Hepatocyte (in vitro differentiated cells): ENCODE data around the gene MAP7. TPM values are rescaled to one million over a fixed set of nuclear protein-coding genes. Genes with fewer than 3 reads are reported as not detected.

ENCODE experiments used
- DNase-seq: peaks from one replicate; pipeline ENCODE4 v3.0.0-alpha.2; 2016; ENCODE audit warnings: low spot score
- H2AFZ ChIP-seq: fragments of 200-600 bp; sonication (generic); 2 replicates; pipeline ENCODE4 v1.6.0; 2016; ENCODE audit warnings: antibody characterized with exemption, mild to moderate bottlenecking
- H3K27ac ChIP-seq: fragments of 200-600 bp; sonication (generic); 2 replicates; pipeline ENCODE4 v1.5.1; 2016; ENCODE audit warnings: mild to moderate bottlenecking
- H3K27me3 ChIP-seq: fragments of 200-600 bp; sonication (generic); 2 replicates; pipeline ENCODE4 v1.6.1; 2016
- H3K36me3 ChIP-seq: fragments of 200-600 bp; sonication (generic); replicated peaks from 2 replicates; pipeline ENCODE4 v1.5.1; 2016; ENCODE audit warnings: low read depth; ENCODE audit not compliant: insufficient read depth
- H3K4me1 ChIP-seq: fragments of 200-600 bp; sonication (generic); 2 replicates; pipeline ENCODE4 v1.5.1; 2016; ENCODE audit warnings: mild to moderate bottlenecking, moderate library complexity; ENCODE audit not compliant: insufficient read depth
- H3K4me2 ChIP-seq: fragments of 200-600 bp; sonication (generic); 2 replicates; pipeline ENCODE4 v1.6.0; 2016
- H3K4me3 ChIP-seq: fragments of 200-600 bp; sonication (generic); 2 replicates; pipeline ENCODE4 v1.5.1; 2016; ENCODE audit warnings: mild to moderate bottlenecking
- H3K79me2 ChIP-seq: fragments of 200-600 bp; sonication (generic); 2 replicates; pipeline ENCODE4 v1.6.0; 2017; ENCODE audit warnings: mild to moderate bottlenecking
- H3K9me2 ChIP-seq: fragments of 200-600 bp; sonication (generic); replicated peaks from 2 replicates; pipeline ENCODE4 v1.6.0; 2017; ENCODE audit warnings: mild to moderate bottlenecking; ENCODE audit not compliant: insufficient read depth
- H3K9me3 ChIP-seq: fragments of 200-600 bp; sonication (generic); 2 replicates; pipeline ENCODE4 v1.5.1; 2016; ENCODE audit warnings: low read depth, mild to moderate bottlenecking
- H4K20me1 ChIP-seq: fragments of 200-600 bp; sonication (generic); 2 replicates; pipeline ENCODE4 v1.6.0; 2016; ENCODE audit warnings: mild to moderate bottlenecking; ENCODE audit not compliant: insufficient read depth, poor library complexity, severe bottlenecking
- CTCF ChIP-seq: fragments of 200-600 bp; sonication (generic); IDR thresholded peaks from 2 replicates; pipeline ENCODE4 v1.5.1; 2016; ENCODE audit warnings: antibody characterized with exemption, mild to moderate bottlenecking; ENCODE audit not compliant: poor library complexity
- EZH2 ChIP-seq: fragments of 200-600 bp; sonication (generic); IDR thresholded peaks from 2 replicates; pipeline ENCODE4 v1.6.1; 2016; ENCODE audit warnings: antibody characterized with exemption, mild to moderate bottlenecking, borderline replicate concordance
- EZH2phosphoT487 ChIP-seq: fragments of 200-600 bp; sonication (generic); IDR thresholded peaks from one replicate; pipeline ENCODE4 v1.6.1; 2018; ENCODE audit warnings: antibody characterized with exemption, mild to moderate bottlenecking, low read depth, moderate library complexity; ENCODE audit not compliant: unreplicated experiment, severe bottlenecking
- WGBS: methylation state at CpG from one replicate; pipeline ENCODE4 v1.1.6; 2016; ENCODE audit warnings: low lambda C conversion rate; ENCODE audit errors: missing lambda C conversion rate; 5-methylcytosine and 5-hydroxymethylcytosine counted together
- polyA plus RNA-seq: library from polyadenylated mRNA; unstranded; fragments of >200 nt; fragmentation: Nextera tagmentation; extraction: Ambion mirVana; gene quantifications from 2 replicates; pipeline ENCODE4 v1.2.1, GENCODE V29; 2016
- total RNA-seq: library from RNA; depleted of rRNA; stranded (reverse); fragments of >200 nt; gene quantifications from 2 replicates; pipeline ENCODE4 v1.2.3, GENCODE V29; 2014

MAP7 gene
- total and polyA plus RNA-seq, 2 experiments from 2014 or later, result 13.4 to 22.9 TPM

DNA sequence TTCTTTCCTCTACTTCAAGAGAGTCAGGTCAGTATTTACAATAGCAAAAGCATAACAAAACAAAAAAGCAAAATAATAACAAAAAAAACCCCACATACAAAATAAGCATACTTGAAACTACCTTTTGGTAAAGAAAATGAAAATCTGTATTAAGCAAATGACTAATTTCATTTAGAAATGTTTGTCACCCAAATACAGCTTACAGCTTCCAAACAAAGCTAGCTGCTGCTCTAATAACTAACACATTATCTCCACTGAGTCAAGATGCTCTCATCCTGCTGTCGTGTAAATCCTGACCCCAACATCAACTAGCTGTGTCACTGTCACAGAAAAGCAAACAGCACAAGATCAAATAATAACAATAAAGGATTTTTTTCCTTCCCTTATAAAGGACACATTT lies 21.7 kb downstream of the MAP7 start:
- WGBS, result 76% methylated on average over 1 of the region's 1 CpG
- peaks cover 68% of the 10 kb centered on the region for H3K79me2 ChIP-seq
- TF ChIP-seq EZH2phosphoT487 (no peak), EZH2 (no peak), CTCF (no peak)

GRCh38 chr6:136527831-136528230 lies 22.4 kb downstream of the MAP7 start:
- H4K20me1 ChIP-seq, result peaks cover 8% of the 10 kb centered on the region
- no peaks in the 10 kb centered on the region for H3K36me3 ChIP-seq
- no peak overlapping the region for H3K4me3 ChIP-seq
- H3K27ac ChIP-seq, result no peak overlapping the region
- no peaks in the 10 kb centered on the region for H3K27me3 ChIP-seq
- peaks cover 6% of the 10 kb centered on the region for H3K4me1 ChIP-seq
- H3K9me3 ChIP-seq, result no peaks in the 10 kb centered on the region
- H3K9me2 ChIP-seq, result no peaks in the 10 kb centered on the region
- H2AFZ ChIP-seq, result no peak overlapping the region
- peaks cover 68% of the 10 kb centered on the region for H3K79me2 ChIP-seq
- TF ChIP-seq CTCF (no peak), EZH2 (no peak), EZH2phosphoT487 (no peak)
- no peak for DNase-seq
- H3K4me2 ChIP-seq, result no peak overlapping the region
- WGBS, result 84% methylated on average over 6 of the region's 6 CpGs

More for the DNA sequence above, 21.7 kb downstream of the MAP7 start:
- no peaks in the 10 kb centered on the region for H3K9me3 ChIP-seq
- no peak overlapping the region for H3K4me2 ChIP-seq
- no peak overlapping the region for H3K27ac ChIP-seq
- no peaks in the 10 kb centered on the region for H3K27me3 ChIP-seq
- H3K4me3 ChIP-seq, result no peak overlapping the region
- H3K4me1 ChIP-seq, result peaks cover 6% of the 10 kb centered on the region
- DNase-seq, result no peak
- peaks cover 8% of the 10 kb centered on the region for H4K20me1 ChIP-seq
- no peak overlapping the region for H2AFZ ChIP-seq
- no peaks in the 10 kb centered on the region for H3K36me3 ChIP-seq
- H3K9me2 ChIP-seq, result no peaks in the 10 kb centered on the region

GRCh38 chr6:136526937-136527336 lies 23.3 kb downstream of the MAP7 start:
- Histone ChIP-seq H3K36me3 (no peaks in the 10 kb centered on the region), H4K20me1 (peaks cover 8% of the 10 kb centered on the region), H3K4me1 (peaks cover 6% of the 10 kb centered on the region), H3K27me3 (no peaks in the 10 kb centered on the region), H3K4me2 (no peak overlapping the region), H2AFZ (no peak overlapping the region), H3K9me2 (no peaks in the 10 kb centered on the region), H3K27ac (no peak overlapping the region), H3K4me3 (no peak overlapping the region), H3K9me3 (no peaks in the 10 kb centered on the region), H3K79me2 (peaks cover 68% of the 10 kb centered on the region)
- TF ChIP-seq CTCF (no peak), EZH2phosphoT487 (no peak), EZH2 (no peak)
- no peak for DNase-seq
- whole genome bisulfite sequencing, result 64% methylated on average over 4 of the region's 4 CpGs
